Stomach smooth muscle (tissue), 2 donors: Measurements from ENCODE around the gene TRIM40.

Experiments
- H3K27ac ChIP-seq: one replicate; pipeline ENCODE4 v1.7.0; 2013; ENCODE audit warnings: mild to moderate bottlenecking, low read length, inconsistent platforms
- H3K27me3 ChIP-seq, 2 donors: one replicate each; pipeline ENCODE4 v1.7.0; 2013; ENCODE audit warnings: low read length in 2 of 2; ENCODE audit not compliant: insufficient read depth in 2 of 2, control insufficient read depth in 1 of 2
- H3K36me3 ChIP-seq, 2 donors: one replicate each; pipeline ENCODE4 v1.7.0; 2013; ENCODE audit warnings: low read length in 2 of 2; ENCODE audit not compliant: control insufficient read depth in 2 of 2, insufficient read depth in 2 of 2
- H3K4me1 ChIP-seq: one replicate; pipeline ENCODE4 v1.7.0; 2013; ENCODE audit warnings: low read length; ENCODE audit not compliant: control insufficient read depth, insufficient read depth
- H3K4me3 ChIP-seq, 2 donors: one replicate each; pipeline ENCODE4 v1.7.0; 2013; ENCODE audit warnings: low read length in 2 of 2
- H3K9ac ChIP-seq, 2 donors: one replicate each; pipeline ENCODE4 v1.7.0; 2013; ENCODE audit warnings: low read length in 2 of 2, mild to moderate bottlenecking in 1 of 2
- H3K9me3 ChIP-seq, 2 donors: one replicate each; pipeline ENCODE4 v1.7.0; 2013; ENCODE audit warnings: low read length in 2 of 2; ENCODE audit not compliant: control insufficient read depth in 2 of 2
- donor health status: healthy.
- donor health status: Pancreatic carcinoma.

The TRIM40 gene

GRCh38 chr6:30188541-30188940 lies 52.6 kb downstream of the TRIM40 start:
- Histone ChIP-seq H3K36me3 (peaks cover 45 to 56% of the 10 kb centered on the region in 2 donors), H3K27me3 (no peaks in the 10 kb centered on the region), H3K4me1 (no peaks in the 10 kb centered on the region)

DNA sequence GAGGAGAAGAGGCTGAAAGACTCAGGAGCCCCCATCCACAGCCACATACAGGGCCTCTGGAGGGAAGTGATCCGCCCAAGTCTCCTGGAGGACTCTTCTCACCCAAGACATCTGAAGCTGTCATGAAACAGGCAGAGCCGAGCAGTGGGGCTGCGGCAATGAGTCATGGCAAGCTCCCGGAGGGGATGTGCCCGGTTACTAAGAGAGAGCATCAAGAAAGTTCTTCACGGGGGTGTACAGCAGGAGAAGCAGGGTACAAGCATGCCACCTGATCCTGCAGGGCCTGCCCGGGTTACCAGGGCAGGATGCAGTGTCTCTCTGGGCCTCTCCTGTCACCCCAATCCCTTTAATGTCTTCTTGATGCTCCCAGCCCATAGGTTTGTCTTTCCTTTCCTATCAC lies 56.1 kb downstream of the TRIM40 start:
- Histone ChIP-seq H3K27me3 (no peaks in the 10 kb centered on the region), H3K27ac (no peak overlapping the region), H3K9ac (no peak overlapping the region), H3K36me3 (peaks cover 40 to 60% of the 10 kb centered on the region in 2 donors), H3K9me3 (no peaks in the 10 kb centered on the region), H3K4me1 (peaks cover 2% of the 10 kb centered on the region), H3K4me3 (no peak overlapping the region)

More at GRCh38 chr6:30188541-30188940, 52.6 kb downstream of the TRIM40 start:
- no peak overlapping the region for H3K27ac ChIP-seq
- H3K9me3 ChIP-seq, result no peaks in the 10 kb centered on the region
- H3K9ac ChIP-seq, result no peak overlapping the region
- no peak overlapping the region for H3K4me3 ChIP-seq

GRCh38 chr6:30194797-30195690 lies 59.1 kb downstream of the TRIM40 start:
- Histone ChIP-seq H3K27ac (no peak overlapping the region), H3K36me3 (peaks cover 44 to 62% of the 10 kb centered on the region in 2 donors), H3K27me3 (no peaks in the 10 kb centered on the region), H3K4me1 (peaks cover 2% of the 10 kb centered on the region), H3K4me3 (no peak overlapping the region), H3K9me3 (no peaks in the 10 kb centered on the region), H3K9ac (no peak overlapping the region)

DNA sequence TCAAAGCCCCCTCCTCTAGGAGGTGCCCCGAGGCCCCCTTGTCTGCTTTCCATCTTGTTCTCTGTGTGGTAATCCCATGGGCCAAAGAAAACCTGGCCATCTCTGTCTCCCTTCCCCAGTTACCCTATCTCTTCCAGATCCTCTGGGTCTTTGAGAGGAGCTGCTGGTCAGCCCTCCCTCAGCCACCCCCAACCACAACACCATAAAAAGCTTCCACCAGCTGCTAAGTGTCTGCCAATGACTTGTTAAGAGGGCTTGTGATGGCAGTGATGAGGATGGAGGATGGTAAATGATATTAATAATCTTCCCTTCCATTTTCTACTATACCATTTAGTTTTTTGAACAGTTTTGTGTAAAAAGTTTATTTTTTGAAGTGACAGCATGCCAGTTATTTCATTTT lies 60.0 kb downstream of the TRIM40 start:
- peaks cover 2% of the 10 kb centered on the region for H3K4me1 ChIP-seq
- H3K9ac ChIP-seq, result no peak overlapping the region
- peaks cover 42 to 62% of the 10 kb centered on the region in 2 donors for H3K36me3 ChIP-seq
- no peaks in the 10 kb centered on the region for H3K27me3 ChIP-seq
- no peaks in the 10 kb centered on the region for H3K9me3 ChIP-seq
- no peak overlapping the region for H3K27ac ChIP-seq
- no peak overlapping the region for H3K4me3 ChIP-seq

GRCh38 chr6:30196376-30196775 lies 60.4 kb downstream of the TRIM40 start:
- Histone ChIP-seq H3K27ac (no peak overlapping the region), H3K9me3 (no peaks in the 10 kb centered on the region), H3K4me3 (no peak overlapping the region), H3K4me1 (peaks cover 2% of the 10 kb centered on the region), H3K27me3 (no peaks in the 10 kb centered on the region), H3K36me3 (peaks cover 43 to 60% of the 10 kb centered on the region in 2 donors), H3K9ac (no peak overlapping the region)
